GM11168 (cell line): ENCODE results near the gene PTPA.

Experiments
- in situ Hi-C: fragments of 300-500 bp; cut with MboI; formaldehyde crosslinking; loops from one replicate; pipeline ENCODE4 v1.12.0; 2022; ENCODE audit warnings: low sequenced_read_pairs; ENCODE audit not compliant: unreplicated experiment

PTPA gene

DNA sequence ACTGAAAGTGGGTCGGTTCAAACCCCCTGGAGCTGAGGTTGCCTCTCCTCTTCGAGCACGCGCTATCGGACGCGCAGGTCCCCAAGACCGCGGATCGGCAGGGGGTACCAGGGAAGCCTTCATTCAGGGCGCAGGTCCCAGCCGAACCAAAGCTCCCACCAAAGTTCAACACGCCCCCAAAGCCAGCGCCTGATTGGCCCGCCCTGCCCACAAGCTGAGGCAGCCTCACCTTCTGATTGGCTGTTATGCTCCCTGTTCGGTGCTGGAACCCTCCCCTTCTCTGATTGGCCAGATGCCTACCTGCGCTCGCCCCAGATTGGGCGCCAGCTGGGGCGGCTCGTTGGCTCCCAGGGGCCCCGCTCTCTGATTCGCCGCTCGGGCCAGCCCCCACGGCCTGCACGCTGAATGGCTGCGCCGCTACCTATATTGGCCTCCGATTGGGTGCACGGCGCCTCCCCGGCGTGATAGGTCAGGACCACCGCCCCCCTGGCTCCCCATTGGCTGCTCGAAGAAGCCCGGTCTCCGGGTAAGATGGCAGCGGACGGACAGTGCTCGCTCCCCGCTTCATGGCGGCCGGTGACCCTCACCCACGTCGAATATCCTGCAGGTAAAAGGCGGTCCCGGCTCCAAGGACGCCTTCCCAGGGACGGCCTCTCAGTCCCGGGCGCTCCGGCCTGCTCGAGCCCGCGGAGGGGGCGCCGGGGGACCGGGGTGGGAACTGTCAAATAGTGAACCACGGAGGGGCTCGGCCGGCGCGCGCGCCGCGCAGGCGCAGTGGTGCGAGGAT is 30.4 kb upstream of the PTPA start, which contains the start of gene DOLPP1:
Gene DOLPP1, plus strand, starts transcription at position 511 of the 787 bp plus-strand sequence. Its CDS starts 21 bp downstream, at position 532.
- in situ Hi-C loops: no loop called here

DNA sequence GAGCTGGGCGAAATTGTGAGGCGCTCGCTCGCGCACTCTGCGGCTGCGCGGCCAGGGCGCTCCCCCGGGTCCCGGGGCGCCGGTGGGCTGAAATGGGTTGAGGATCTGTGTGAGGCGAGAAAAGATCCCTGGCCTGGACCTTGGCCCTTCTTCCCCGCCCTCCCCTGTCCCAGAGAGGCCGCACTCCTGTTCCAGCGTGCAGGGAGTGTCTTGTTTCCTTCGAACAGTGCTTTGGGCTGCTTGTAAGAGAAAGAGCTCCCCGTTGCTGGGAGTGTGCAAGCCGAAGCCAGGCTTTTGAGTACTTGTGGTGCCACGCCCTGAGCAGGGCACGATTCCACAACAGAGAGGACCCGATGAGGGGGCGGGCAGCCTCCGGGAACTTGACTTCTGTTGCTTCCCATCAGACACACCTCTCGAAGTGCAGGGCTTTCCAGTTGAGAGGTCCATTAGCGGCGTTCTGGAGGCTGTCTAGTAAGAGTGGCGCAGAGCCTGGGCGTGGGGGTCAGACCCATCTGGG is 29.8 kb upstream of the PTPA start:
- in situ Hi-C loops: no loop called here

- in situ Hi-C loops: no loop called here
These were observed 27.1 kb upstream of the PTPA start for GRCh38 chr9:129084087-129084486.

- in situ Hi-C loops: no loop called here
These were observed 22.0 kb upstream of the PTPA start for GRCh38 chr9:129089246-129089645.

DNA sequence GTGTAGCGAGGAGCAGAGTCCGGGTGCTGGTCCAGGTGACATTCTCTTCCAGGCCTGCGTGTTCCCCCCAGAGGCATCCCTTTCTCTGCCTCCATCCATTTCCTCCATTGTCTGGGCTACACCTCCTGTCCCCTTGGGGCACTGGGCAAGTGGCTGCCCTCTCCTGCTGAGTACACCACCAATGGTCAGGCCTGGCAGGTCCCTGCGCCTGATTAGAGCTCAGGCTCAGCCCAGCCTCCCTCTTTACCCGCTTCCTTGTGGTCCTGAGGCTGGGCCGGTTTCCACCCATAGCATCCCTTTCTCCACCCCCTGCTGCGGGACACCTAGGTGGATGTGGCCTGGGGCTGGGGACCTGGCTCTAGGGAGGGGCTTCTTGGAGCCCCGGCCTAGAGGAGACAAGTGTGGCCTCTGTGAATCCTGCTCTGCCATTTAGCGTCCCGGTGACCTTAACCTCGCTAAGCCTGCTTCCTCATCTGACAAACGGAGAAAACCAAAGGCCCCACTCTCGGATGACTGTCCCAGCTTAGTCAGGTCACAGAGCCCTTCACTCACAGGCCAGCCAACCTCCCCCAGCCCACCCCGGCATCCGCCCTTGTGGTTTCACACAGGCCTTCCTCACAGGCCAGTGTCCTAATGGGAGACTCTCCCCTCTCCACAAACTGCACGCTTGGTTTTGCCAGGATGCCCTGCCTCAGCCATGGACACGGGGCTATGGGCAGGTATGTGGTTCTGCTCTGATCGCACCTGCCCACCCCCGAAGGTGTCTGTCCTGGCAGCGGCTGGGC is 17.4 kb upstream of the PTPA start:
- in situ Hi-C loops: no loop called here

- in situ Hi-C loops: no loop called here
These were observed 16.6 kb upstream of the PTPA start for GRCh38 chr9:129094387-129095169.

GRCh38 chr9:129095170-129095667 is 16.0 kb upstream of the PTPA start:
- in situ Hi-C loops: no loop called here

DNA sequence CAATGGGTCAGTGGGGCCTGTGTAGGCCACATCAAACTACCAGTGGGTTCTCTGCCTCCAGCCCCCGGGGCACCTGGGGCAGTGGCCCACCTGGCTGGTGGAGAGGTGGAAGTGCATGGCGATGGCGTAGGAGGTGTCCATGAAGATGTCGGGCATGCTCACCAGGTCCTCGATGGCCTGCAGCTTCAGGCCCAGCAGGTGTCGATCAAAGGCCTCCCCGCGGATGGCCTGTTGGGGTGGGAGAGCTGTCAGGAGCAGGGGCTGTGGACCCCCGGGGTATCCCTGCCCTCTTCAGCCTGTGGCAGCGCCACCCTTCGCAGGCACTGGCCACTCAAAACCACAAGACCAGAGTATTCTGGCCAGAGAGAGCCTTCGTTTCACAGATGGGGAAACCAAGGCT is 15.3 kb upstream of the PTPA start:
- in situ Hi-C loops: no loop called here

DNA sequence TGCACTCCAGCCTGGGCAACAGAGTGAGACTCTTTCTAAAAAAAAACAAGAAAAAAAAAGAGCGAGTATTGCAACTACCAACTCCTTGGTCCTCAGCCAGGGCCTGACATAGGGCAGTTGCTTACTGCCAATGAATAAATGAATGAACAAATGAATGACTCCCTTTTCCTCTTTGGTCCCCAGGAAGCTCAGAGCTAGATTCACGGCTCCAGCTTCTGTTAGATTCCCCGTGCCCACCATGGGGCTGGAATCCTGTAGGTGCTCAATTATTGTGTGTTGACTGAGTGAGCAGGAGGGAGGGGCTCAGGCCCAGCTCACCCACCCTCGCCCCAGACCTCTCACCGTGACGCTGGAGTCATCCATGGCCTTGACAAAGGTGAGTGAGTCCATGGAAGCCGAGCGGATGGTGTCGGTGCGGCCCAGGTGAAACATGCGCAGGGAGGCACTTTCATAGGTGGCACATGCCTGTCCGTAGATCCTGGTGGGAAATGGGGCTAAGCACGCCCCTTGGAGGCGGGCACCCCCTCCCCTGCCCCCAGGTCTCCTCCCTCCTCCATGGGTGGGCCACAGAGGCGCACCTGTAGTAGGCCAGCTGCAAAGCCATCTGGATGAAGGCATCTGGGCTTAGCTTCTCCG is 13.4 kb upstream of the PTPA start:
- in situ Hi-C loops: no loop called here

DNA sequence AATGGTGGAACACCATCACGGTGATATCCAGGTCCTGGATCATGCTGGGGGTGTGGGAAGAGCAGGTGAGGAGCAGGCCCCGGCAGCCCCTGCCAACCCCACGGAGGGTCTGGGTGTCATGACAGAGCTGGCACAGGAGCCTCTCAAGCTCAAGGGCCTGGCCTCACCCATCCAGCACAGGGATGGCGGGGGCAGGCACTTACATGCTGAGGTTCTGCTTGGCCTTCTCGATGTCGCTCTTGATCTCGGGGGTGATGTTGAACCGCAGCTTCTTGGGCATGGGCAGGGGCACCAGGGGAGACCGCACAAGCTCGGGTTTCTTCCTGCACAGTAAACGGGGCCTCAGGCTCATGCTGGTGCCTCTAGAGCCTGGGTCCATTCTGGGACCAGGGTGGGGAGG is 12.9 kb upstream of the PTPA start:
- in situ Hi-C loops: no loop called here

GRCh38 chr9:129100383-129101169 is 10.6 kb upstream of the PTPA start:
- in situ Hi-C loops: no loop called here

- in situ Hi-C loops: no loop called here
These were observed 9.9 kb upstream of the PTPA start for GRCh38 chr9:129101279-129101678.

- in situ Hi-C loops: no loop called here
These were observed 9.1 kb upstream of the PTPA start for GRCh38 chr9:129102095-129102525.

GRCh38 chr9:129102791-129103594 is 8.2 kb upstream of the PTPA start:
- in situ Hi-C loops: no loop called here

DNA sequence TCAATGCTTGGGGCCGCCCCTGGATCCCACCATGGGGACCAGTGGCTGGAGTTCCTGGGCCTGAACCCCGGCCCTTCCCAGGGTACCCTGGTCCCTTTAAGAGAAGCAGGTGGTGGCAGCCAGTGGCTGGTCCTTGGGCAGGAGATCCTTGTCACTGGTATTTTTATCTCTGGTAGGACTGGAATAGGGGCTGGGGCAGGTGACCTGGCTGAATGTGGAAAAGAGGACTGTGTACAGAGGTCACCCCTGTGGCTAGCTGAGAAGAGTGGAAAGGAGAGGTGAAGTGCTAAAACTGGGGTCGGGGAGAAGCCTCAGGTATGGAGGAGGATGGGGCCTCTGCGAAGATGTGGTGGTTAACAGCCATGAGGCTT is 7.6 kb upstream of the PTPA start:
- in situ Hi-C loops: no loop called here

DNA sequence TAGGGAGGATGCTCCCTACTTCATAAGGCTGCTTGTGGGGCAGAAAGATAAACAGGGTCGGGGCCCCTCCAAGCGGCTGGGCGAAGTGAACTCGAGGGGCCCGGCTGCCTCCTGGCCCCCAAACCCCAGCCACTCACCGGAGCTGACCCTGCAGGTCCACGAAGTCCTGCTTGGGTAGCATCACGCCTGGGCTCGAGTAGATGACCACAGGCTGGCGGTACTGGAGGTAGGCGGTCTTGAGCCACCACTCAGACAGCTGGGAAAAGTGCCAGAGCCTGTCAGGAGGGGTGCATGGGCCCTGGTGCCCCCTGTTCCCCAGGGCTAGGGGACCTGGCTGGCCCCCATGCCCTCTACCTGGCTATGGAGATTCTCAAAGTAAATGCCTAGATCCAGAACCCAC is 7.2 kb upstream of the PTPA start:
- in situ Hi-C loops: no loop called here

GRCh38 chr9:129105857-129106694 is 5.1 kb upstream of the PTPA start:
- in situ Hi-C loops: no loop called here
